ENCODE measurements around the gene OTUD6A.

OTUD6A gene

GRCh38 chrX:70062076-70062475 lies at the start of gene OTUD6A:
TSS of gene OTUD6A (plus strand) at chrX:70062457. CDS start at chrX:70062525, 68 bp downstream.
- Histone ChIP-seq H3K9me3 (ENCODE audit: control insufficient read depth in 1 of 2, low read length in 2 of 2) (no peaks in the 10 kb centered on the region), H3K4me1 (ENCODE audit: control insufficient read depth in 1 of 2, insufficient read depth in 2 of 2, low read length in 2 of 2) (no peaks in the 10 kb centered on the region), H3K27ac (ENCODE audit: low read length) (no peak within 1 kb of the TSS), H3K36me3 (ENCODE audit: control insufficient read depth in 1 of 2, insufficient read depth in 2 of 2, low read length in 2 of 2) (no peaks in the 10 kb centered on the region), H3K4me3 (ENCODE audit: low read depth in 1 of 2, low read length in 2 of 2) (no peak within 1 kb of the TSS), H3K27me3 (ENCODE audit: low read depth, low read length) (no peaks in the 10 kb centered on the region)

GRCh38 chrX:70012756-70013155 lies 49.5 kb upstream of the OTUD6A start:
- H3K4me3 ChIP-seq (ENCODE audit: low read depth in 1 of 2, low read length in 2 of 2) = no peak overlapping the region
- no peaks in the 10 kb centered on the region for H3K27me3 ChIP-seq (ENCODE audit: low read depth, low read length)
- H3K4me1 ChIP-seq (ENCODE audit: control insufficient read depth in 1 of 2, insufficient read depth in 2 of 2, low read length in 2 of 2) = peaks cover 0 to 3% of the 10 kb centered on the region in 2 donors
- H3K36me3 ChIP-seq (ENCODE audit: control insufficient read depth in 1 of 2, insufficient read depth in 2 of 2, low read length in 2 of 2) = no peaks in the 10 kb centered on the region
- H3K9me3 ChIP-seq (ENCODE audit: control insufficient read depth in 1 of 2, low read length in 2 of 2) = no peaks in the 10 kb centered on the region
- no peak overlapping the region for H3K27ac ChIP-seq (ENCODE audit: low read length)

DNA sequence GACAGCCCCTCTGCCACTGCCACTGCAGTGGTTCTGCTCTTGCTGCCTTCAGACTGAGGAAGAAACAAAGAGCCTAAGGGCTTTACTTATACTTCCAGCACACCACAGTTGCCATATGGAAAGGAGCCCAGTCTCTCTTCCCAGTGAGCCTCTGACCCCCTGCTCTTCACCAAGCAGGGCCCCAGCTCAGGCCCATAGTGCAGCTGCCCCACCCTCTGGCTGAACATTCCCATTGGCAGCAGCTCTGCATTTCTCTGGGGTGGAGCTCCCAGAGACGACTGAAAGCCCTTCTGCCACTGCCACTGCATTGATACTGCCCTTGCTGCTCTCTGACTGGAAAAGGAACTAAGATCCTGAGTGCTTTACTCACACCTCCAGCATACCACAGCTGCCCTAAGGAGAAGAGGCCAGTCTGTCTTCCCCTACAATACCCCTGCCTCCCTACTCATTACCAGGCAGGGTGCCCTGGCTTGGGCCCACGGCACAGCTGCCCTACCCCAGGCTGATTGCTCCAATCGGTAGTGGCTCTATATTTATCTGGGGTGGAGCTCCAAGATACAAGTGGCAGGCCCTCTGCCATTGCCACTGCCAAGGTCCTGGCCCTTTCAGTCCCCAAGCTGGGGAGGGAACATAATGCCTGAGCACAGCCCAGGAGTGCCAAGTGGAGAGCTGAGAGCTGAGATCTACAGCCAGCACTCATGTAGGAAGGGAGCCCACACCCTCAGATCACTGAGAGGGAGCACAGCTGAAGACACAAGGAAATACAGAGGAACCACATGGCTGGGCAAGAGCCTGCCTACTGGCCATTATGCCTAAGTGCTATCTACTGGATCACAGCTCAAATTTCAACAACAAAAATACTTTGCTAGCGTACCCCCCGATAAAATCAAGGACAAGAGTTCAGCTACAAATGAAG lies 48.5 kb upstream of the OTUD6A start:
- H3K27ac ChIP-seq (ENCODE audit: low read length) = no peak overlapping the region

GRCh38 chrX:70016513-70016912 lies 45.7 kb upstream of the OTUD6A start:
- Histone ChIP-seq H3K27ac (ENCODE audit: low read length) (no peak overlapping the region), H3K9me3 (ENCODE audit: control insufficient read depth in 1 of 2, low read length in 2 of 2) (no peaks in the 10 kb centered on the region), H3K4me1 (ENCODE audit: control insufficient read depth in 1 of 2, insufficient read depth in 2 of 2, low read length in 2 of 2) (peaks cover 0 to 3% of the 10 kb centered on the region in 2 donors), H3K4me3 (ENCODE audit: low read depth in 1 of 2, low read length in 2 of 2) (no peak overlapping the region), H3K27me3 (ENCODE audit: low read depth, low read length) (no peaks in the 10 kb centered on the region), H3K36me3 (ENCODE audit: control insufficient read depth in 1 of 2, insufficient read depth in 2 of 2, low read length in 2 of 2) (no peaks in the 10 kb centered on the region)

More for the DNA sequence above, 48.5 kb upstream of the OTUD6A start:
- Histone ChIP-seq H3K27me3 (ENCODE audit: low read depth, low read length) (no peaks in the 10 kb centered on the region), H3K36me3 (ENCODE audit: control insufficient read depth in 1 of 2, insufficient read depth in 2 of 2, low read length in 2 of 2) (no peaks in the 10 kb centered on the region), H3K4me1 (ENCODE audit: control insufficient read depth in 1 of 2, insufficient read depth in 2 of 2, low read length in 2 of 2) (peaks cover 0 to 3% of the 10 kb centered on the region in 2 donors), H3K9me3 (ENCODE audit: control insufficient read depth in 1 of 2, low read length in 2 of 2) (no peaks in the 10 kb centered on the region), H3K4me3 (ENCODE audit: low read depth in 1 of 2, low read length in 2 of 2) (no peak overlapping the region)

- Histone ChIP-seq H3K27me3 (ENCODE audit: low read depth, low read length) (no peaks in the 10 kb centered on the region), H3K27ac (ENCODE audit: low read length) (no peak overlapping the region), H3K9me3 (ENCODE audit: control insufficient read depth in 1 of 2, low read length in 2 of 2) (no peaks in the 10 kb centered on the region), H3K36me3 (ENCODE audit: control insufficient read depth in 1 of 2, insufficient read depth in 2 of 2, low read length in 2 of 2) (no peaks in the 10 kb centered on the region), H3K4me1 (ENCODE audit: control insufficient read depth in 1 of 2, insufficient read depth in 2 of 2, low read length in 2 of 2) (peaks cover 0 to 4% of the 10 kb centered on the region in 2 donors), H3K4me3 (ENCODE audit: low read depth in 1 of 2, low read length in 2 of 2) (no peak overlapping the region)
Measured at GRCh38 chrX:70022616-70023015, 39.6 kb upstream of the OTUD6A start.

DNA sequence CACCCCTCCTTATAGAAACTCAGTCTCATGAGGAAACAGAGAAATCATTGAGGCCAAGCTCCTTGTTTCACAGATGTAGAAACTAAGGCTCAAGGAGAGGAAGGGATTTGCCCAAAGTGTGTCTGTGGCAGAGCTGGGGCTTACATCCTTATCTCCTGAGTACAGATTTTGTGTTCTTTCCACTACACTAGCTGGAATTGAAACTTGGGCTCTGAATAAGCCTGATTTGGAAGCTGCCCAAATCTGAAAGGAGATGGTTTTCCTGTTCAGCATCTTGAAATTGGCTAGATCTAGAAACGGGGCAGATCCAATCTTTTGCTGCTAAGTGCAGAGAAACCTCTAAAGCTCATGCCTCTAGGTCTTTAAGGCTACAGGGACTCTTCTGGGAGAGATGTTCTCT lies 36.8 kb upstream of the OTUD6A start:
- no peak overlapping the region for H3K4me3 ChIP-seq (ENCODE audit: low read depth in 1 of 2, low read length in 2 of 2)
- H3K4me1 ChIP-seq (ENCODE audit: control insufficient read depth in 1 of 2, insufficient read depth in 2 of 2, low read length in 2 of 2) = peaks cover 0 to 4% of the 10 kb centered on the region in 2 donors
- H3K27me3 ChIP-seq (ENCODE audit: low read depth, low read length) = no peaks in the 10 kb centered on the region
- H3K27ac ChIP-seq (ENCODE audit: low read length) = no peak overlapping the region
- no peaks in the 10 kb centered on the region for H3K36me3 ChIP-seq (ENCODE audit: control insufficient read depth in 1 of 2, insufficient read depth in 2 of 2, low read length in 2 of 2)
- no peaks in the 10 kb centered on the region for H3K9me3 ChIP-seq (ENCODE audit: control insufficient read depth in 1 of 2, low read length in 2 of 2)

DNA sequence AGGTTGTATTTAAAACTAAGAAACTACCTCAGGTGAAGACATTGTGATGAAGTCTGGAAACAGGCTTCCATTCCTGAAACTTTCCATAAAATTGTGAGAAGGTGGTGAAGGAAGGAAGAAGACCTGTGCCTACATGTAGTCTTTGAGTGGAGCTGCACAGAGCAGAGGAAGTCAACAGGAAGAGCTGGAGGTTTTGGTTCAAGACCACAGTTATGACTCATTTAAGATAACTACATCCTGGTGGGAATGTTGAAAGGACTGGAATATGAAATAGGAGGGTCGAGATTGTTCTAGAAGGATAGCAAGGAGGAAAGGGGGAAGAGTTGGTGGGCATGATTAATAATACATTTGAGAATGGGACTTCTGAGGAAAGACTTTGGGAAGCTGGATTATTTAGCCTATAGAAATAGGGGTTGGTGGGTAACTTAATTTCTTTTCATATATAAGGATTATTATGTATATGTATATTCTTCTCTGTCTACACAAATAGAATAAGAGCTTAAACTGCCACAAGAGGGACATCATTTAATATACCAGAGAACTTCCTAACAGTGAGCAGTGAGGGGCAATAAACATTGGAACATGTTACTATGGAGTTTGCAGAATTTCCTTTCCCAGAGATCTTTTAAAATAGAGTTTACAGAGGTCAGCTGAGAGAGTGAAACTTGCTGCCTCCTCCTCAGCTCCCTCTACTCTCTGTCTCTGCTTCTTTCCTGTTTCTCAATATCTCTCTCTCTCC lies 36.0 kb upstream of the OTUD6A start:
- Histone ChIP-seq H3K4me3 (ENCODE audit: low read depth in 1 of 2, low read length in 2 of 2) (no peak overlapping the region), H3K36me3 (ENCODE audit: control insufficient read depth in 1 of 2, insufficient read depth in 2 of 2, low read length in 2 of 2) (no peaks in the 10 kb centered on the region), H3K27ac (ENCODE audit: low read length) (no peak overlapping the region), H3K9me3 (ENCODE audit: control insufficient read depth in 1 of 2, low read length in 2 of 2) (no peaks in the 10 kb centered on the region), H3K4me1 (ENCODE audit: control insufficient read depth in 1 of 2, insufficient read depth in 2 of 2, low read length in 2 of 2) (peaks cover 0 to 4% of the 10 kb centered on the region in 2 donors), H3K27me3 (ENCODE audit: low read depth, low read length) (no peaks in the 10 kb centered on the region)

GRCh38 chrX:70026851-70027200 lies 35.4 kb upstream of the OTUD6A start:
- Histone ChIP-seq H3K9me3 (ENCODE audit: control insufficient read depth in 1 of 2, low read length in 2 of 2) (no peaks in the 10 kb centered on the region), H3K4me3 (ENCODE audit: low read depth in 1 of 2, low read length in 2 of 2) (no peak overlapping the region), H3K36me3 (ENCODE audit: control insufficient read depth in 1 of 2, insufficient read depth in 2 of 2, low read length in 2 of 2) (no peaks in the 10 kb centered on the region), H3K27ac (ENCODE audit: low read length) (no peak overlapping the region), H3K27me3 (ENCODE audit: low read depth, low read length) (no peaks in the 10 kb centered on the region), H3K4me1 (ENCODE audit: control insufficient read depth in 1 of 2, insufficient read depth in 2 of 2, low read length in 2 of 2) (peaks cover 0 to 4% of the 10 kb centered on the region in 2 donors)

- no peaks in the 10 kb centered on the region for H3K27me3 ChIP-seq (ENCODE audit: low read depth, low read length)
Measured at GRCh38 chrX:70029863-70030262, 32.4 kb upstream of the OTUD6A start.

GRCh38 chrX:70030301-70030767 lies 31.9 kb upstream of the OTUD6A start:
- H3K27ac ChIP-seq (ENCODE audit: low read length) = no peak overlapping the region
- H3K9me3 ChIP-seq (ENCODE audit: control insufficient read depth in 1 of 2, low read length in 2 of 2) = no peaks in the 10 kb centered on the region
- no peak overlapping the region for H3K4me3 ChIP-seq (ENCODE audit: low read depth in 1 of 2, low read length in 2 of 2)
- H3K27me3 ChIP-seq (ENCODE audit: low read depth, low read length) = no peaks in the 10 kb centered on the region
- H3K36me3 ChIP-seq (ENCODE audit: control insufficient read depth in 1 of 2, insufficient read depth in 2 of 2, low read length in 2 of 2) = no peaks in the 10 kb centered on the region
- no peaks in the 10 kb centered on the region for H3K4me1 ChIP-seq (ENCODE audit: control insufficient read depth in 1 of 2, insufficient read depth in 2 of 2, low read length in 2 of 2)

More at GRCh38 chrX:70029863-70030262, 32.4 kb upstream of the OTUD6A start:
- no peak overlapping the region for H3K4me3 ChIP-seq (ENCODE audit: low read depth in 1 of 2, low read length in 2 of 2)
- peaks cover 0 to 3% of the 10 kb centered on the region in 2 donors for H3K4me1 ChIP-seq (ENCODE audit: control insufficient read depth in 1 of 2, insufficient read depth in 2 of 2, low read length in 2 of 2)
- no peaks in the 10 kb centered on the region for H3K36me3 ChIP-seq (ENCODE audit: control insufficient read depth in 1 of 2, insufficient read depth in 2 of 2, low read length in 2 of 2)
- H3K27ac ChIP-seq (ENCODE audit: low read length) = no peak overlapping the region
- H3K9me3 ChIP-seq (ENCODE audit: control insufficient read depth in 1 of 2, low read length in 2 of 2) = no peaks in the 10 kb centered on the region

- H3K9me3 ChIP-seq (ENCODE audit: control insufficient read depth in 1 of 2, low read length in 2 of 2) = no peaks in the 10 kb centered on the region
- no peak overlapping the region for H3K4me3 ChIP-seq (ENCODE audit: low read depth in 1 of 2, low read length in 2 of 2)
- no peak overlapping the region for H3K27ac ChIP-seq (ENCODE audit: low read length)
- no peaks in the 10 kb centered on the region for H3K36me3 ChIP-seq (ENCODE audit: control insufficient read depth in 1 of 2, insufficient read depth in 2 of 2, low read length in 2 of 2)
- H3K4me1 ChIP-seq (ENCODE audit: control insufficient read depth in 1 of 2, insufficient read depth in 2 of 2, low read length in 2 of 2) = no peaks in the 10 kb centered on the region
- no peaks in the 10 kb centered on the region for H3K27me3 ChIP-seq (ENCODE audit: low read depth, low read length)
Measured at GRCh38 chrX:70032792-70033191, 29.5 kb upstream of the OTUD6A start.

Data from muscle layer of duodenum (tissue), 2 donors.